GM15510 (cell line): ENCODE results near the gene ADGRD1.

Experiments
- POLR2A ChIP-seq: IDR thresholded peaks from 3 replicates; pipeline ENCODE4 v1.6.1; 2011; ENCODE audit warnings: borderline replicate concordance; ENCODE audit not compliant: insufficient read length; ENCODE audit errors: extremely low read depth

Gene ADGRD1

DNA sequence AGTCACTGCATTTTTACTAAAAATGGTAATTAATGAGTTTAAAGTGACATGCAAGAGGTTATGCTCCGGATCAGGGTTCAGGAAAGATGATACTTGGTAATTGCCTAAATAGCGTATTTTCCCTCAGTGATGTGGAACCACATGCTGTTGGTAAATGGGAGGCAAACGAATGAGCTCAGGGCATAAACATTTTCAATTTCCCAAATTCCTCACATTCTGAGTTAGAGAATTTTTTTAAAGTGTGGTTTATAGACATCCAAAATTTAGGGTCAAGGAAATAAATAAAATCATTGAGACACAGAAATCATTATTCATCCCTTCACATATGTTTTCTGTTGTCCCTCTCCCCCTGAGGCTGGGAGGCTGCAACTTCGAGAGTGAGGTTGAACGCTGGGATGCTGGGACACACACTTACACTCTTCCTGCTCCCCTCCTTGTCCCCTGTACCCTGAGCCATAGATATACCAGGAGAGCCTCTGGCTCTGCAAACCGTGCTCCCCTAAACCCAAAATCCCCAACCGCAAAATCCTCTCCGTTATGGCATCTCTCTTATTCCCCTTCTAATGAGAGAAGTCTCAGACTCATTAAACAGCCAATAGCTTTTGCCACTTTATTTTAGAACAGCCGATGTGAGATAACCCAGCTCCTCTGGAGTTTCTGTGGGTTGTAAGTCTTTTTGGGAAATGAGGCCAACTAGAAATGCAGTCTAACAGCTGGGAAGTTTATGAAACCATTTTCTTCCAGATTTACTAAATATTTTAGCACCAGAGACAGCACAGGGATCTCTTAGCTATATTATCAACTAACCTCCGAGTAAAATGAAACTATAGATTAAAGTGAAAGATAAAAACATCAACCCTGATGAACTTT lies 21.4 kb upstream of the ADGRD1 start:
- TF ChIP-seq POLR2A, result no peak

DNA sequence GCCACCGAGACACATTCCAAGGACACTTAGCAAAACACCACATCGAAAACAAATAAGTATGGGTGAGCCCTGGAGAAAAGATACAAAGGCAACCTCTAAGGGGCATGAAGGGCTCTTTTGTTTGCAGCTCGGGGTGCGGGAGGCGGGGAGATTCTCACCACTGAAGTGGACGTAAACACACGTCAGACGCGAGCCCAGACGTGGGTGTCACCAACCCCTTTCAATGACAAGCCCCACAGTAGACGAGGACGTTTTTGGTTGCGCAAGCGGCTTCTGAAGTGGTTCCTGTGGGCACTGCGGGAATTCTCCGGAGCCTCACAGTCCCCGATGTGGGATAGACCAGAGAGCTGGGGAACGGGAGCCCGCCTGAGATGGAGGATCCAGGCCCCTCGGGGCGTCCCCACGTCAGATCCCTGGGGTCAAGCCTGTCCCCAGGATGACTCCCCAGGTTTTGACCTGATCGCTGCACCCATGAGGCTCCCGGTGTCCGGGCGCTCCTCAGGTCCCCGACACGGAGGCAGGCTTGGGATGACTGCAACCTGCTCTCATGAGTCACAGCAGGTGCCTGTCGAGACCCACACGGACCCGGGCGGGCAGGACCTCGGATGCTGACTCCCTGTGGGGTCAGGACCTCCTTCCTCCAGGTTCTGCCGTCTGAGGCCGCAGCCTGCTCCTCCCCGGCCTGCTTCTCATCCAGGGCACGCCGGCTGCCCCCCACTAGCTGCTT lies 20.3 kb upstream of the ADGRD1 start:
- no peak for TF ChIP-seq POLR2A

DNA sequence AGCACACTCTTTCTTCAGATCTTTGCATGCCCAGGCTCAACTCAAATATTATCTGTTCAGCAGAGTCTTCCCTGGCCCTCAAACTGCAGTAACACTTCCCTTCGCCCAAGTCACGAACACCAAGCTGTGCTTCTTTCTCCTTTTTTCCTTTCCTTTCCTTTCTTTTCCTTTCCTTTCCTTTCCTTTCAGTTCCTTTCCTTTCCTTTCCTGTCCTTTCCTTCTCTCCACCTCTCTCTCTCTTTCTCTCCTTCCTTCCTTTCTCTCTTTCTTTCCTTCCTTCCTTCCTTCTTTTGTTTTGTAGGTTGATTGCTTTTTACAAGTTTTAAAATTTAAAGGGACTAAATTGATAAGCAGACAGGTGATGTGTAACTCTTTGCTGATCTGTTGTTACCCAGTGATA lies 19.0 kb upstream of the ADGRD1 start:
- no peak for TF ChIP-seq POLR2A

DNA sequence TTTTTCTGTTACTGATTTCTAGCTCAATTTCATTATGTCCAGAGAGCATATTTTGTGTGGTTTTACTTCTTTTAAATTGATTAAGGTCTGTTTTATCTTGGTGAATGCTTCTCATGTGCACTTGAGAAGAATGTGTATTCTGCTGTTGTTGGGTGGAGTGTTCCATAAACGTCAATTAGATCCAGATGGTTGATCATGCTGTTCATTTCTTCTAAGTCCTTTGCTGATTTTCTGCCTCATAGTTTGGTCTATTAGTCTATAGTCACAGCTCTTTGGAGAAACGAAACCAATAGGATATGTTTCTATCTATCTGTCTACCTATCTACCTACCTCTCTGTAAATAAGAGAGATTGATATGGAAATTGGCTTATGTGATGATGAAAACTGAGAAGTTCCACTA lies 17.1 kb upstream of the ADGRD1 start:
- TF ChIP-seq POLR2A, result no peak

DNA sequence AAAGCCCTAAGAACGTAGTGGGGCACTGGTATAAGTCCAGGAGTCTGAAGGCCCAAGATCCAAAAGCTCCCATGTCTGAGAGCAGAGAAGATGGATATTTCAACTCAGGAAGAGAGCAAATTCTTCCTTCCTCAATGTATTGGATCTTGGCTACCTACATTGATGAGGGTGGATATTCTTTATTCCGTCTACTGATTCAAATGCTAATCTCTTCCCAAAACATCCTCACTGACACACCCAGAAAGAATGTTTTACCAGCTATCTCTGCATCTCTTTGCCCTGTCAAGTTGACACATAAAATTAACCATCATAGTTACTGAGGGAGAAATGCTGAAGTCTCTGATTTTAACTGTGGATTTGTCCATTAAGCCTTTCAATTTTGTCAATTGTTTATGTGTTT lies 16.6 kb upstream of the ADGRD1 start:
- no peak for TF ChIP-seq POLR2A

DNA sequence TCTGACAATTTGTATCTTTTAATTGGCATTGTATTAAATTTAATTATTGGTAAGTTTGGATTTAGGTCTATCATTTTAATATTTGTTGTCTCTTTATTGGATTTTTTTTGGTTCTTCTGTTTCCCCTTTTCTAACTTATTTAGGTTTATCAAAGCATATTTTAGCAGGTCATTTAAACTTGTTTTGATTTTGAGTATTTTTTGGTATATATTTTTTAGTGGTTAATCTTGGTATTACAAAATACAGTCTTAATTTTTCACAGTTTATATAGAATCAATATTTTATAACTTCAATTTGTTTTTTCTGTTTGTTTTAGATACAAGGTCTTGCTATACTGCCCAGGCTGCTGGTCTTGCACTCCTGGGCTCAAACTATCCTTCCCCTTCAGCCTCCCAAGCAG lies 15.5 kb upstream of the ADGRD1 start:
- no peak for TF ChIP-seq POLR2A

DNA sequence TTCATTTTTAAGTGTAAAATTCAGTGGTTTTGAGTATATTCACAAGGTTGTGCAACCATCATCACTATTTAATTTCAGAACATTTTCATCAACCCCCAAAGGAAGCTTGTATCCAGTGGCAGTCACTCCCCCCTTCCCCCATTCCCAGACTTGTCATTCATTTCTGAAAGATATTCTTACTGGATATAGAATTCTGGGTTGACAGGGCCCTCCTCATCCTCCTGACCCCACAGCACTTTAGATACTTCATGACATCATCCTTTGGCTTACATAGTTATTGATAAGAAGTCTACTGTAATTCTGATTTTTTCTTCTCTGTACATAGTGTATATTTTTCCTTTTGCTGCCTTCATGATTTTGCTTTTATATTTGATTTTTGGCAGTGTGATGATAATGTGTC lies 8.8 kb upstream of the ADGRD1 start:
- TF ChIP-seq POLR2A, result no peak

DNA sequence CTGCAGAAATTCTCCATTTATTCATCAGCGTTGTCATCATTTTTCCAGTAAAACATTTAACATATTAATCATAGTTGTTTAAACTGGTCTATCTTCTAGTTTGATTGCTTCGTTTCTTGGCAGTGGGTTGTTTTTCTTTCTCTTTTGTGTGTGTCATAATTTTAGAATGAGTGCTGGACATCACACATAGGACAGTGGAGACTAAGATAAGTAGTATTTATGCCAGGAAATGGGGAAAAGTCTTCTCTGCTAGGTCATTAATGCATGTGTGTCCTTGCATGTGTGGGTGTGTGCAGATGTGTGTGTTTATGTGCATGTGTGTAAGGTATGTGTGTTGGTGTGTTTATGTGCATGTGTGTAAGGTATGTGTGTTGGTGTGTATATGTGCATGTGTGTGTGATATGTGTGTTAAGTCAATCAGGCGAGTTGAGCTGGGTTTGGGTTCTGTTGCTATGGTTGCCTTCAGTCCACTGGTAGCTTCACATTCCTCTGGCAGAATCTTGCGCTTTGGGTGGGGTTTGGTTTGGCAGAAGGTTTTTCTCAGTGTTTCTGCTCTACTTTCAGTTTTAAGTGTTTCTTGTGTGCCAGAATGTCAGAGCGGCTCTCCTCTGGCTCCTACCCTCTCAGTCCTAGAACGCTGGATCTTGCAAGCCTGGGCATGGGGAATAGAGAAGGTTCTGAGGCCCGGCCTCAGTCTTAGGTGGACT lies 7.8 kb upstream of the ADGRD1 start:
- TF ChIP-seq POLR2A, result no peak

DNA sequence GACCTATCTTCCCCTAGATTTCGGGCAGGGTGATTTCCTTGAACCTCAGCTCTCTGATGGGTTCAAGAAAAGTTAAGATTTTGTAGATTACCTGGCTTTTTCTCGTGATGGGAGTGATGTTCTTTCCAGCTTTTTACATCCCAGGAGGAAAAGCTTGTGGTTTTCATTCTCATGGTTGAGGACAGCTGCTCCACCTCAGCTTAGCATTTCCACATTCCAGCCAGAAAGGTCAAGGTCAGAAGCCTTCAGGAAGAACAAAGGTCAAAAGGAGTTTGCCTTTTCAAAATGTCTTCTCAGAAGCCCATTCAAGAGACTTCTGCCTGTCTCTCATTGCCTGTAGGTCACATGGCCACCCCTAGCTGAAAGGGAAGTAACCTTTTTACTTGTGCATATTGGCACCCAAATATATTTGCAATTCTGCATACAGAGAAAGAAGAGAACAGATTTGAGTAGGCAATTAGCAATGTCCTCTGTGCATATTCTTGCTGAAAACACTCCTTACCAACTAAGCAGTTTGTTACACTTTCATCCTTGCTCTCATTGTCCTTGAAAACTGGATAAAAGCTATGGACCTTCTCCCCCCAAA lies 6.6 kb upstream of the ADGRD1 start:
- TF ChIP-seq POLR2A, result no peak

DNA sequence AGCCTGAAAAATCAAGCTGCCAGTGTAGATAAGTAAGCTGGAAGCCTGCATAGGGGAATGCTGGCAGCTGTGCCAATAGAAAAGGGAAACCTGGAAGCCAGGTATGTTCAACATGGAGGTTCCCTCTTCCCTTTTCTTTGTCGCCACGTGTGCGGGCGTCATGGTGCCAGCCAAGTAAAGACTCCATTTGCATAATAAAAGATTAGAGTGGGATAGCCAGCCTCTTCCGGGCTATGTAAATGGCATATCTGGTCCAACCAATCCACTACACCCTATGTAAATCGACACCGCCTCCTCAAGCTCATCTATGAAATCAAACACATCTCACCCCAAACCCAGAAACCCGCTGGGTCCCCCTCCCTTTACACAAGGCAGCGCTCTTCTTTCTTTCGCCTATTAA lies 5.6 kb upstream of the ADGRD1 start:
- TF ChIP-seq POLR2A, result no peak

DNA sequence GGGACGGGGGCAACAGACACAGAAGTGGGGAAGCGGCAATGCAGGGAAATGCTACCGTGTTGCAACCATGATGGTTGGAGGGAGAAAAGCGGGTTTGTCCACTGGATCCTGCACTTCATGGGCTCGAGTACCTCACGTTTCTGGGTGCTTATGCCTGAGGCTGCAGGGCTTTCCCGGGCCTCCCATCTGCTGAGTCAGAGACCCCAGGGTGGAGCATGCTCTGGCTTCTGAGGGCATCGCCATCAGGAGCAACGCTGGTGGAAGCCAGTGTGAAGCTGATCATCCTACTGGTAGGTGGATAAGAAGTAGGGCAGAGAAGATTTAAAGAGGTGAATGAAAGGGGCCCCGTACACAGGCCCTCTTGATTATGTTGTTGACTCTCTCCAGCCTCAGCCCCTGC lies 5.0 kb upstream of the ADGRD1 start:
- no peak for TF ChIP-seq POLR2A

DNA sequence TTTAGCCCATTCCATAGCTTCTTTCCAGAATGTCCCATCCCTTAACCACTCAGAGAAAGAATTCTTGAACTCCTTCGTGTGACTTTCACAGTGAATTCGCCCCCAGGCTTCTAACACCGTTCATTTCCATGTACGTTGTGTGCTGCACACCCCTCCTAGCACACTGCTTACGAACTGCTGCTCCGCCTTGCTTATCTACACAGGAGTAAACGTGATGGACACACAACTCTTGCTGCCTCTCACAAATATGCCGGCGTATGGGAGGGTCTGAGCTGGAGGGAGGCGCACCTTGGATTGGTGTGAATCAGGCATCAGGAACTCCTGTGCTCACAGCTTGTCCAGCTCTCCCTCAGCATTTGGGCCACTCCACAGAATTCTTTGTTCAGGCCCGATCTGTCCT lies 3.9 kb upstream of the ADGRD1 start:
- TF ChIP-seq POLR2A, result no peak

DNA sequence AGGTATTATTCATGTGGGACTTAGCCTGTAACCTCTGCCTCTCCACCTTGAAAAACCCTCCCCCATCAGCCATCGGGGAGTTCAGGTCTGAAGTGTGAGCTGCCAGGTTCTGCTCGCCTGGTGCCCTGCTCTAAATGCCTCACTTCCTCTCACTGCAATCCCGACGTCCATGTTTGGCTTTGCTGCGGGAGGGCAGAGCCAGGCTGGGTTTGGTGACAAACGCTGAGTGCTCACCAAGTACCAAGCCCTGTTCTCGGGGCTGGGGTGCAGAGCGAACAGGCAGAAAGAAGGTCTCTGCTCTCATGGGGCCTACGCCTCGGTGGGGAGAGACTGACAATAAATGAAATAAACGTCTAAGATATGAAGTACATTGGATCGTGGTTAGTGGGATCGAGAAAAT lies 2.1 kb upstream of the ADGRD1 start:
- no peak for TF ChIP-seq POLR2A

DNA sequence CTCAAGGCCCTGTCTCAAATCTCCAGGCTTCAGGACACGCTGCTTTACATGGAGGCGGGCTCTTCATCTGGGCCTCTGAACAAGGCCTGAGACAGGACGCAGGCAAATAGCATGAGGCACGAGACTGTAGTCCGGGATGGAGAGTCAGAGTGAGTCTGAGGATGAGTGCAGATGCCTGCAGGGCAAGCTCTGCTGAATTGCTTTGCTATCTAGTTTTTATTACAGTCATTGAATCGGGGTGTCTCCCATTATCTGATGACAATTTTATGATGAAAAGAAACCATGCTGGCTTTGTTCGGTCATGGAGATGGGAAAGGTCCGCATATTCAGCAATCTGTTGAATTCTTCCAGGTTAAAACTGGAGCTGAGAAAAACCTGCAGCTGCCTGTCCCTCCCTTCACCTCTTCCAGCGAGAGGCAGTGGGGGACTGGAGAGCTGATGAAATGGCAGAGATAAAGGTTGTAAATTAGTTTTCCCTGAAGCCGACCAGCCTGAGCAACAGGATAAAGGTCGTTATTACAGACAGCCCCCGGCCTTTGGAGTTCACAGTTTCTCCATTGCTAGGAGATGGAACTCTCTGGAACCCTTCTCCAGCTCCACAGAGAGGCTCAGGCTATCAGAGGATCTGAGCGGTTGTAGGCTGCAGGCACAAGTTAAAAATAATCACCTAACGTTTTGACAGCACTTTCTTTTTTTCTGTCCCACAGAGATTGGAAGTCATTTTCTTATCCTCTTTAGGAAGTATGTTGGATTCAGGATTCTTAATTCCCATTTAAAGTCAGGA lies 1.3 kb upstream of the ADGRD1 start:
- TF ChIP-seq POLR2A, result no peak
